GM21723 (cell line): ENCODE results near the gene CACNB4.
"Not testable (repeated sequence)": the region's sequence is repeated elsewhere in the genome, so short reads cannot be mapped to it uniquely, and the experiment has no call there.

Source experiments
- ATAC-seq: cut with Tn5 transposase; IDR thresholded peaks from one replicate; pipeline ENCODE4 v1.9.1; 2021; ENCODE audit warnings: mild to moderate bottlenecking, moderate library complexity; ENCODE audit not compliant: unreplicated experiment

The CACNB4 gene

GRCh38 chr2:151946899-151947812 is 151.7 kb downstream of the CACNB4 start:
- peak; percentile 87 for ATAC-seq

GRCh38 chr2:151946250-151946884 is 152.5 kb downstream of the CACNB4 start:
- no peak for ATAC-seq

GRCh38 chr2:151945602-151946001 is 153.2 kb downstream of the CACNB4 start:
- ATAC-seq = no peak

GRCh38 chr2:151945186-151945585 is 153.7 kb downstream of the CACNB4 start:
- no peak for ATAC-seq

GRCh38 chr2:151943461-151943860 is 155.4 kb downstream of the CACNB4 start:
- no peak for ATAC-seq

- not testable (repeated sequence) for ATAC-seq
These were observed 156.2 kb downstream of the CACNB4 start for GRCh38 chr2:151942540-151943205.

- ATAC-seq = no peak
These were observed 160.9 kb downstream of the CACNB4 start for GRCh38 chr2:151937966-151938365.

GRCh38 chr2:151936626-151937025 is 162.2 kb downstream of the CACNB4 start:
- no peak for ATAC-seq

- no peak for ATAC-seq
These were observed 165.5 kb downstream of the CACNB4 start for GRCh38 chr2:151933266-151933804.

- no peak for ATAC-seq
These were observed 167.1 kb downstream of the CACNB4 start for GRCh38 chr2:151931756-151932155.

GRCh38 chr2:151931030-151931611 is 167.7 kb downstream of the CACNB4 start:
- ATAC-seq = no peak

GRCh38 chr2:151930042-151930441 is 168.8 kb downstream of the CACNB4 start:
- ATAC-seq = no peak

- no peak for ATAC-seq
These were observed 170.5 kb downstream of the CACNB4 start for GRCh38 chr2:151928380-151928779.

- no peak for ATAC-seq
These were observed 171.2 kb downstream of the CACNB4 start for GRCh38 chr2:151927501-151928221.

GRCh38 chr2:151922845-151923666 is 175.8 kb downstream of the CACNB4 start:
- ATAC-seq = no peak

- ATAC-seq = no peak
These were observed 179.1 kb downstream of the CACNB4 start for GRCh38 chr2:151919786-151920185.

- ATAC-seq = no peak
These were observed 180.5 kb downstream of the CACNB4 start for GRCh38 chr2:151918308-151918707.

GRCh38 chr2:151916632-151917031 is 182.2 kb downstream of the CACNB4 start:
- ATAC-seq = no peak

GRCh38 chr2:151915629-151916025 is 183.2 kb downstream of the CACNB4 start:
- ATAC-seq = not testable (repeated sequence)
